Measurements from ENCODE around the gene MUC5AC. TPM values are rescaled to one million over a fixed set of nuclear protein-coding genes. Genes with fewer than 3 reads are reported as not detected.
"Not testable (repeated sequence)": the region's sequence is repeated elsewhere in the genome, so short reads cannot be mapped to it uniquely, and the experiment has no call there.

MUC5AC gene
- polyA plus RNA-seq, 4 donors: 0.01 to 0.18 (median 0.02) TPM; not detected in 1

- no peak for DNase-seq (ENCODE audit: low read depth in 4 of 4, low spot score in 3 of 4)
Observed at GRCh38 chr11:1204381-1205101, 46.8 kb downstream of the MUC5AC start.

GRCh38 chr11:1205121-1205986, 47.6 kb downstream of the MUC5AC start:
- DNase-seq (ENCODE audit: low read depth in 4 of 4, low spot score in 3 of 4): no peak

GRCh38 chr11:1205987-1206331, 48.2 kb downstream of the MUC5AC start:
- no peak for DNase-seq (ENCODE audit: low read depth in 4 of 4, low spot score in 3 of 4)

GRCh38 chr11:1206391-1207271, 48.9 kb downstream of the MUC5AC start:
- no peak for DNase-seq (ENCODE audit: low read depth in 4 of 4, low spot score in 3 of 4)

GRCh38 chr11:1207401-1208143, 49.8 kb downstream of the MUC5AC start:
- no peak for DNase-seq (ENCODE audit: low read depth in 4 of 4, low spot score in 3 of 4)

- no peak for DNase-seq (ENCODE audit: low read depth in 4 of 4, low spot score in 3 of 4)
Observed at GRCh38 chr11:1208144-1208393, 50.3 kb downstream of the MUC5AC start.

- DNase-seq (ENCODE audit: low read depth in 4 of 4, low spot score in 3 of 4): no peak
Observed at GRCh38 chr11:1208394-1209261, 50.9 kb downstream of the MUC5AC start.

- DNase-seq (ENCODE audit: low read depth in 4 of 4, low spot score in 3 of 4): no peak
Observed at GRCh38 chr11:1209371-1210057, 51.8 kb downstream of the MUC5AC start.

GRCh38 chr11:1211838-1212237, 54.1 kb downstream of the MUC5AC start:
- no peak for DNase-seq (ENCODE audit: low read depth in 4 of 4, low spot score in 3 of 4)

- not testable (repeated sequence) for DNase-seq (ENCODE audit: low read depth in 4 of 4, low spot score in 3 of 4)
Observed at GRCh38 chr11:1215826-1216225, 58.1 kb downstream of the MUC5AC start.

- DNase-seq (ENCODE audit: low read depth in 4 of 4, low spot score in 3 of 4): no peak
Observed at GRCh38 chr11:1217151-1217550, 59.4 kb downstream of the MUC5AC start.

- no peak for DNase-seq (ENCODE audit: low read depth in 4 of 4, low spot score in 3 of 4)
Observed at GRCh38 chr11:1218256-1218787, 60.6 kb downstream of the MUC5AC start.

GRCh38 chr11:1218788-1219445, 61.2 kb downstream of the MUC5AC start:
- DNase-seq (ENCODE audit: low read depth in 4 of 4, low spot score in 3 of 4): no peak

- DNase-seq (ENCODE audit: low read depth in 4 of 4, low spot score in 3 of 4): no peak
Observed at GRCh38 chr11:1219446-1219833, 61.7 kb downstream of the MUC5AC start.

GRCh38 chr11:1219834-1220815, 62.4 kb downstream of the MUC5AC start:
- DNase-seq (ENCODE audit: low read depth in 4 of 4, low spot score in 3 of 4): no peak

GRCh38 chr11:1220941-1221721, 63.4 kb downstream of the MUC5AC start:
- DNase-seq (ENCODE audit: low read depth in 4 of 4, low spot score in 3 of 4): no peak
